NCI-H1436 (cell line): ENCODE data around the gene RETN.

ENCODE experiments used
- DNase-seq: peaks from one replicate; lab custom pipeline; 2025; lab: John Stamatoyannopoulos, UW

Gene RETN

GRCh38 chr19:7682175-7682855 lies 13.5 kb downstream of the RETN start:
- no peak for DNase-seq

GRCh38 chr19:7685546-7686445 lies 16.9 kb downstream of the RETN start:
- DNase-seq = no peak

GRCh38 chr19:7687177-7687576 lies 18.3 kb downstream of the RETN start:
- no peak for DNase-seq

- DNase-seq = no peak
Observed at GRCh38 chr19:7689165-7689564, 20.3 kb downstream of the RETN start.

GRCh38 chr19:7690779-7691258 lies 22.0 kb downstream of the RETN start:
- no peak for DNase-seq

GRCh38 chr19:7691497-7691896 lies 22.6 kb downstream of the RETN start:
- DNase-seq = no peak

GRCh38 chr19:7692417-7693088 lies 23.7 kb downstream of the RETN start:
- no peak for DNase-seq

GRCh38 chr19:7694499-7694898 lies 25.6 kb downstream of the RETN start:
- no peak for DNase-seq

GRCh38 chr19:7697721-7698287 lies 29.0 kb downstream of the RETN start:
- no peak for DNase-seq

GRCh38 chr19:7698583-7698982 lies 29.7 kb downstream of the RETN start:
- DNase-seq = no peak

GRCh38 chr19:7699003-7699402 lies 30.2 kb downstream of the RETN start:
- DNase-seq = no peak

- no peak for DNase-seq
Observed at GRCh38 chr19:7699417-7700401, 30.9 kb downstream of the RETN start.

- DNase-seq = no peak
Observed at GRCh38 chr19:7701049-7701653, 32.3 kb downstream of the RETN start.

- no peak for DNase-seq
Observed at GRCh38 chr19:7701654-7702457, 33.0 kb downstream of the RETN start, which contains the start of gene FCER2. Gene FCER2 (minus strand): TSS chr19:7702131. CDS start chr19:7699760, 2,371 bp downstream.

- no peak for DNase-seq
Observed at GRCh38 chr19:7703332-7703731, 34.5 kb downstream of the RETN start.

- DNase-seq = no peak
Observed at GRCh38 chr19:7704280-7705060, 35.6 kb downstream of the RETN start.

- no peak for DNase-seq
Observed at GRCh38 chr19:7705387-7706187, 36.7 kb downstream of the RETN start.
